Endothelial cell of umbilical vein (primary cell): ENCODE results near the gene MYF6. TPM values are rescaled to one million over a fixed set of nuclear protein-coding genes. Genes with fewer than 3 reads are reported as not detected.

Experiments used
- BruUV-seq: library from RNA; stranded (reverse); fragments of 400-500 nt; replicated peaks from 2 replicates; lab custom pipeline; 2021; lab: Mats Ljungman, UMichigan
- CTCF ChIA-PET: fragments of 300-600, 350-600 bp; sonication (Branson Sonifier 250); formaldehyde crosslinking; loops from one replicate; lab custom pipeline; 2021; ENCODE audit warnings: antibody characterized with exemption, inconsistent platforms; lab: Charles Lee
- POLR2A ChIA-PET: fragments of 300-600, 350-600 bp; sonication (Branson Sonifier 250); formaldehyde crosslinking; loops from one replicate; lab custom pipeline; 2021; ENCODE audit warnings: antibody characterized with exemption, inconsistent platforms; lab: Charles Lee
- DNase-seq: peaks from one replicate; pipeline ENCODE4 v3.0.0-alpha.2; 2011; ENCODE audit warnings: low read depth, low spot score
- FAIRE-seq: peaks from 2 replicates; lab custom pipeline; 2011; peaks lifted over from hg19 to GRCh38; lab: Jason Lieb, UNC
- H2AFZ ChIP-seq: 2 replicates; pipeline ENCODE4 v1.6.0; 2012; ENCODE audit warnings: low read depth, low read length, control low read depth, inconsistent platforms
- H3K27ac ChIP-seq: 2 replicates; pipeline ENCODE4 v1.5.1; 2011; ENCODE audit warnings: low read depth, mild to moderate bottlenecking, control low read depth, low read length, moderate library complexity; ENCODE audit not compliant: insufficient read depth
- H3K27me3 ChIP-seq, 2 experiments: 2 replicates each; pipeline versions ENCODE4 v1.6.0 to v1.6.1; 2011; ENCODE audit warnings: low read length in 2 of 2, mixed read lengths in 1 of 2; ENCODE audit not compliant: control insufficient read depth in 2 of 2, insufficient read depth in 2 of 2
- H3K36me3 ChIP-seq, 2 experiments: 2 replicates in 1 of 2; 3 replicates in 1 of 2; pipeline ENCODE4 v1.5.1; 2011; ENCODE audit warnings: low read length in 2 of 2, mild to moderate bottlenecking in 1 of 2, moderate library complexity in 1 of 2; ENCODE audit not compliant: control insufficient read depth in 2 of 2, insufficient read depth in 2 of 2; ENCODE audit errors: extremely low read depth in 1 of 2
- H3K4me1 ChIP-seq: 3 replicates; pipeline ENCODE4 v1.5.1; 2011; ENCODE audit warnings: mild to moderate bottlenecking, low read length; ENCODE audit not compliant: control insufficient read depth, insufficient read depth; ENCODE audit errors: extremely low read depth
- H3K4me2 ChIP-seq: 2 replicates; pipeline ENCODE4 v1.6.1; 2011; ENCODE audit warnings: low read length, control low read depth, mixed read lengths; ENCODE audit not compliant: insufficient read depth
- H3K4me3 ChIP-seq, 3 experiments: fragments of 200-600 bp in 1 of 3; sonication (generic), shearing (Covaris generic) in 1 of 3; replicated peaks in 1 of 3; 2 replicates each; pipeline ENCODE4 v1.5.1; 2011 to 2016; ENCODE audit warnings: control low read depth in 3 of 3, low read length in 3 of 3, mild to moderate bottlenecking in 2 of 3, inconsistent platforms in 1 of 3, low read depth in 1 of 3, moderate library complexity in 1 of 3; ENCODE audit not compliant: insufficient read depth in 1 of 3
- H3K79me2 ChIP-seq: 2 replicates; pipeline ENCODE4 v1.6.0; 2012; ENCODE audit warnings: low read length, inconsistent platforms; ENCODE audit not compliant: control insufficient read depth, insufficient read depth
- H3K9ac ChIP-seq: replicated peaks from 2 replicates; pipeline ENCODE3; 2011; ENCODE audit warnings: low read length, control low read depth; ENCODE audit not compliant: insufficient read depth; ENCODE audit errors: extremely low read depth
- H3K9me1 ChIP-seq: replicated peaks from 3 replicates; pipeline ENCODE4 v1.6.0; 2011; ENCODE audit warnings: mild to moderate bottlenecking, low read length; ENCODE audit not compliant: control insufficient read depth, insufficient read depth; ENCODE audit errors: extremely low read depth
- H3K9me3 ChIP-seq: replicated peaks from 2 replicates; pipeline ENCODE4 v1.5.1; 2012; ENCODE audit warnings: low read length, inconsistent platforms; ENCODE audit not compliant: control insufficient read depth, insufficient read depth
- H4K20me1 ChIP-seq: replicated peaks from 2 replicates; pipeline ENCODE3; 2011; ENCODE audit warnings: mild to moderate bottlenecking, low read length; ENCODE audit not compliant: control insufficient read depth, insufficient read depth; ENCODE audit errors: extremely low read depth
- EZH2 ChIP-seq: IDR thresholded peaks from 2 replicates; pipeline ENCODE4 v1.6.1; 2012; ENCODE audit warnings: borderline replicate concordance, low read depth, mild to moderate bottlenecking, moderate library complexity, low read length, inconsistent platforms; ENCODE audit not compliant: severe bottlenecking
- FOS ChIP-seq: IDR thresholded peaks from 2 replicates; pipeline ENCODE4 v1.6.1; 2011; ENCODE audit warnings: mild to moderate bottlenecking, low read length, moderate library complexity, borderline replicate concordance; ENCODE audit not compliant: insufficient read depth
- GATA2 ChIP-seq: IDR thresholded peaks from 2 replicates; pipeline ENCODE4 v1.7.0; 2011; ENCODE audit warnings: low read depth, mild to moderate bottlenecking, moderate library complexity, mixed read lengths, low read length; ENCODE audit not compliant: insufficient read length, insufficient read depth
- JUN ChIP-seq: IDR thresholded peaks from 2 replicates; pipeline ENCODE4 v1.6.1; 2011; ENCODE audit warnings: borderline replicate concordance, low read depth; ENCODE audit not compliant: insufficient read length, insufficient read depth
- MAX ChIP-seq: IDR thresholded peaks from 2 replicates; pipeline ENCODE4 v1.6.1; 2011; ENCODE audit not compliant: insufficient read depth, insufficient read length
- MYC ChIP-seq: IDR thresholded peaks from one replicate; pipeline ENCODE4 v1.6.1; 2011; ENCODE audit warnings: mild to moderate bottlenecking, low read depth, low read length
- POLR2A ChIP-seq: IDR thresholded peaks from 2 replicates; pipeline ENCODE4 v1.6.1; 2012; ENCODE audit warnings: low read depth, mild to moderate bottlenecking, control low read depth, low read length
- POLR2AphosphoS5 ChIP-seq: IDR thresholded peaks from 2 replicates; pipeline ENCODE4 v1.6.1; 2012; ENCODE audit warnings: low read depth, mild to moderate bottlenecking, control low read depth, low read length, moderate library complexity; ENCODE audit not compliant: insufficient read depth
- dilution Hi-C: fragments of 300-500 bp; cut with MboI; formaldehyde crosslinking; loops from one replicate; pipeline ENCODE4 v1.15.0; 2019; ENCODE audit warnings: low sequenced_read_pairs; ENCODE audit not compliant: extremely low pct_ligation_motif_present
- intact Hi-C: fragments of 100-400 bp; cut with micrococcal nuclease; formaldehyde crosslinking; loops from one replicate; pipeline ENCODE4 v1.10.0; 2022
- polyA plus RNA-seq, 4 experiments: library from polyadenylated mRNA; depleted of rRNA in 3 of 4; stranded (reverse) in 3 of 4; unstranded in 1 of 4; fragments of >200 nt; gene quantifications; 2 replicates each; pipeline versions ENCODE4 v1.2.1 to v1.2.3, GENCODE V29; 2011 to 2012; ENCODE audit warnings: missing spikeins in 1 of 4
- total RNA-seq: library from RNA; stranded (reverse); gene quantifications from 2 replicates; pipeline ENCODE4 v1.2.3, GENCODE V29; 2021
- TF ChIP-seq, protein P1 (sequence below), 2 donors: IDR thresholded peaks; 1 replicate in 1 of 2; 2 replicates in 1 of 2; pipeline ENCODE4 v1.5.1; 2011; ENCODE audit warnings: low read length in 2 of 2, mild to moderate bottlenecking in 2 of 2, moderate library complexity in 2 of 2, control low read depth in 1 of 2, inconsistent platforms in 1 of 2, low read depth in 1 of 2; ENCODE audit not compliant: insufficient read depth in 1 of 2; ENCODE audit errors: extremely low read depth in 1 of 2

MYF6 gene
- total and polyA plus RNA-seq, 2 donors (not counting 3 experiments of a cell fraction or from before 2014, with no cell fraction given) = not detected

- no peak for FAIRE-seq
Observed at GRCh38 chr12:80715713-80716249, 8.3 kb downstream of the MYF6 start.

More at GRCh38 chr12:80715713-80716249, 8.3 kb downstream of the MYF6 start:
- Histone ChIP-seq H4K20me1 (no peaks in the 10 kb centered on the region), H3K9ac (no peak overlapping the region), H3K36me3 (no peaks in the 10 kb centered on the region), H3K9me1 (no peaks in the 10 kb centered on the region), H3K4me2 (no peak overlapping the region), H3K27ac (no peak overlapping the region), H3K27me3 (no peaks in the 10 kb centered on the region), H3K9me3 (no peaks in the 10 kb centered on the region), H3K4me1 (no peaks in the 10 kb centered on the region), H3K79me2 (no peaks in the 10 kb centered on the region), H3K4me3 (no peak overlapping the region), H2AFZ (no peak overlapping the region)
- dilution Hi-C loops = no loop called here
- DNase-seq = no peak
- ChIA-PET POLR2A (no interaction called here), CTCF (no interaction called here)
- BruUV-seq = no TSS peak
- intact Hi-C loops = no loop called here
- TF ChIP-seq POLR2A (no peak), MYC (no peak), JUN (no peak), MAX (no peak), POLR2AphosphoS5 (no peak), GATA2 (no peak), EZH2 (no peak), FOS (no peak)
- TF ChIP-seq, protein P1, sequence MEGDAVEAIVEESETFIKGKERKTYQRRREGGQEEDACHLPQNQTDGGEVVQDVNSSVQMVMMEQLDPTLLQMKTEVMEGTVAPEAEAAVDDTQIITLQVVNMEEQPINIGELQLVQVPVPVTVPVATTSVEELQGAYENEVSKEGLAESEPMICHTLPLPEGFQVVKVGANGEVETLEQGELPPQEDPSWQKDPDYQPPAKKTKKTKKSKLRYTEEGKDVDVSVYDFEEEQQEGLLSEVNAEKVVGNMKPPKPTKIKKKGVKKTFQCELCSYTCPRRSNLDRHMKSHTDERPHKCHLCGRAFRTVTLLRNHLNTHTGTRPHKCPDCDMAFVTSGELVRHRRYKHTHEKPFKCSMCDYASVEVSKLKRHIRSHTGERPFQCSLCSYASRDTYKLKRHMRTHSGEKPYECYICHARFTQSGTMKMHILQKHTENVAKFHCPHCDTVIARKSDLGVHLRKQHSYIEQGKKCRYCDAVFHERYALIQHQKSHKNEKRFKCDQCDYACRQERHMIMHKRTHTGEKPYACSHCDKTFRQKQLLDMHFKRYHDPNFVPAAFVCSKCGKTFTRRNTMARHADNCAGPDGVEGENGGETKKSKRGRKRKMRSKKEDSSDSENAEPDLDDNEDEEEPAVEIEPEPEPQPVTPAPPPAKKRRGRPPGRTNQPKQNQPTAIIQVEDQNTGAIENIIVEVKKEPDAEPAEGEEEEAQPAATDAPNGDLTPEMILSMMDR (IDR thresholded peaks at IDR 0.05; ENCODE audit: extremely low read depth in 1 of 2, insufficient read depth in 1 of 2, low read depth in 1 of 2, low read length in 2 of 2) = no peak
